Subcutaneous abdominal adipose tissue (tissue), 5 donors: ENCODE data around the gene SNUPN.

Source experiments
- H3K27ac ChIP-seq: one replicate; pipeline ENCODE4 v1.7.0; 2013; ENCODE audit warnings: low read depth, mild to moderate bottlenecking, inconsistent platforms, low read length, moderate library complexity
- H3K27me3 ChIP-seq, 5 donors: one replicate each; pipeline ENCODE4 v1.7.0; 2013; ENCODE audit warnings: low read length in 5 of 5, inconsistent platforms in 1 of 5; ENCODE audit not compliant: control insufficient read depth in 5 of 5, insufficient read depth in 4 of 5
- H3K36me3 ChIP-seq, 5 donors: one replicate each; pipeline ENCODE4 v1.7.0; 2013; ENCODE audit warnings: low read length in 5 of 5; ENCODE audit not compliant: control insufficient read depth in 5 of 5, insufficient read depth in 5 of 5
- H3K4me1 ChIP-seq, 5 donors: one replicate each; pipeline ENCODE4 v1.7.0; 2013; ENCODE audit warnings: low read length in 5 of 5, mild to moderate bottlenecking in 3 of 5, moderate library complexity in 1 of 5; ENCODE audit not compliant: control insufficient read depth in 5 of 5, insufficient read depth in 5 of 5
- H3K4me3 ChIP-seq, 5 donors: one replicate each; pipeline ENCODE4 v1.7.0; 2013; ENCODE audit warnings: low read length in 5 of 5, low read depth in 1 of 5
- H3K9ac ChIP-seq, 5 donors: one replicate each; pipeline ENCODE4 v1.7.0; 2013; ENCODE audit warnings: low read length in 5 of 5, mild to moderate bottlenecking in 4 of 5, moderate library complexity in 3 of 5
- H3K9me3 ChIP-seq, 5 donors: one replicate each; pipeline ENCODE4 v1.7.0; 2013; ENCODE audit warnings: low read length in 5 of 5; ENCODE audit not compliant: control insufficient read depth in 5 of 5
- donor health status: healthy.
- donor health status: healthy.
- donor health status: healthy.
- donor health status: healthy.
- donor health status: healthy.

Gene SNUPN

DNA sequence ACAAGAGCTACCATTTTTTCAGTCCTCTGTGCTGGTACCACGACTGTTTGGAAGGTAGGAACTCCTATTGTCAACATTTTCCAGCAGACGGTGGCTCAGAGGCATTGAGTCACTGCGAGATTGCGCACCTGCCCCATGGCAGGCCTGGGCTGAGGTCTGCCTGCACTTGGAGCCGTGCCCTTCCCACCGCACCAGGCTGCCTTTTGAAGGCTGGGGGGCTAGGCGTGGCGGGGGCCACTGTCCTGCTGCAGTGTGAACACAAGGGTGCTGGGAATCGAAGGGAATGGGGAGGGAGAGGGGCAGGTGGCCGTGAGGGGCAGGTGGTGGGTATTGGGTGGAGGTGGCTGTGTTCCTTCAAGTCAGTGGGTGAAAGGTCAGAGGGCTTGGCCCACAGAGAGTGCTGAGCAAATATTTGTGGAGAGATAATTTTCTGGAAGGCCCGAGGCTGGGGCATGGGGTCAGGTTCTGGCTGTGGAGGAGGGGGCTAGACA is 38.5 kb upstream of the SNUPN start:
- peaks cover 13 to 64% (median 51%) of the 10 kb centered on the region in 5 donors for H3K4me1 ChIP-seq
- H3K9me3 ChIP-seq: no peaks in the 10 kb centered on the region
- H3K36me3 ChIP-seq: peaks cover 0 to 21% (median 17%) of the 10 kb centered on the region in 5 donors
- H3K27me3 ChIP-seq: peaks cover 0 to 2% (median 0%) of the 10 kb centered on the region in 5 donors
- H3K27ac ChIP-seq: peak overlapping the region; percentile 93
- no peak overlapping the region for H3K9ac ChIP-seq
- no peak overlapping the region for H3K4me3 ChIP-seq

DNA sequence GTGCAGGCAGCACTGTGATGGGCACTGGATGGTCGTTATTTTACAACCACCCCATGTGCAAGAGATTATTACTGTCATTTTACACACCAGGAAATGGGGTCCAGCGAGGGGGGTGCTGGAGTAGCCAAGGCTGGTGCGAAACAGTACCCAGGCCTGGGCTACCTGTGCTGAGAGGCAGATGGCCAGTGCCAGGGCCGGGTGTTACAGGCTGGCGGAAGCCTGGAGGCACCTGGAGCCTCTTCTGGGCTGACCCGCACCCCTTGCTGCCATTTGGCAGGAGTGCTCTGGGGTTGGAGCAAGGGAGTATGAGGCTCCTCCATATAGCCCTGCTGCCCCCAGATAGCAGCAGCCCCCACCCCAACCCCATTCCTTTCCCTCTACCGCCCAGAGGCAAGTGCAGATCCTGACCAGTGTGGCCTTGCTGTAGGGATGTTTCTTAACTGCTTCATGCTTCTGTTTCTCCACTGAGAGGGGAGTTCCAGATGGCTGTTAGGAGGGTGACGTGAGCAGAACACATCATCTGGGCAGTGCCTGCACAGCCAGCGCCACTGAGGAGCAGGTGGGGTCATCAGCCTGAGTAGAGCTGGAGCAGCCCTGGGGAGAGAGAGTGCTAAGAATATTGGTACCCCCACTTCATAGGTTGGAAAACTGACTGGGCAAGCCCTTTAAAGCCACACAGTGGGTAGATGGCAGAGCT is 37.4 kb upstream of the SNUPN start:
- Histone ChIP-seq H3K9ac (no peak overlapping the region), H3K27ac (peak overlapping the region; percentile 93), H3K9me3 (no peaks in the 10 kb centered on the region), H3K27me3 (peaks cover 0 to 2% (median 0%) of the 10 kb centered on the region in 5 donors), H3K4me1 (peaks cover 13 to 70% (median 53%) of the 10 kb centered on the region in 5 donors), H3K36me3 (peaks cover 0 to 30% (median 26%) of the 10 kb centered on the region in 5 donors), H3K4me3 (no peak overlapping the region)

DNA sequence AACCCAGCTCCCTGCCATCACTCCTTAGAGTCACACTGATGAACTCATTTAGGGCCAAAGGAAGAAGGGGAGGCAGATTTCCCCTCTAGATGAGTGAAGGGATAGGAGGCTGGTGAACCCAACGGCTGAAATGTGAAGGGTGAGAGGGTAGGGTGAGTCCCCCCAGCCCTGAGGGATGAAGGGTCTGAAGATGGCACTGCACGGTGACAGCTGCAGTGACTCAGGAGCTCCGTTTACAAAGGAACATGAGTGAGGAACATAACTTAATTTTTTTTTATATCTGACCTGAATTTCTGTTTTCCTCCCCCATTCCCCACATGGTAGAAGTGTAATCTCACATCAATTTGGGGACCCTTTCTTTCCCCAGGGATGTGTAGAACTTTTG is 36.2 kb upstream of the SNUPN start:
- H3K9ac ChIP-seq: peak overlapping the region in 3 of 5 donors; percentile 17 to 63 (median 60)
- no peak overlapping the region for H3K4me3 ChIP-seq
- peaks cover 8 to 57% (median 41%) of the 10 kb centered on the region in 5 donors for H3K4me1 ChIP-seq
- peaks cover 0 to 42% (median 38%) of the 10 kb centered on the region in 5 donors for H3K36me3 ChIP-seq
- peak overlapping the region; percentile 93 for H3K27ac ChIP-seq
- peaks cover 0 to 2% (median 0%) of the 10 kb centered on the region in 5 donors for H3K27me3 ChIP-seq
- no peaks in the 10 kb centered on the region for H3K9me3 ChIP-seq

GRCh38 chr15:75661100-75661755 is 35.7 kb upstream of the SNUPN start:
- H3K27ac ChIP-seq: peak overlapping the region; percentile 93
- peaks cover 6 to 52% (median 36%) of the 10 kb centered on the region in 5 donors for H3K4me1 ChIP-seq
- H3K9me3 ChIP-seq: no peaks in the 10 kb centered on the region
- H3K27me3 ChIP-seq: no peaks in the 10 kb centered on the region
- H3K4me3 ChIP-seq: no peak overlapping the region
- peak overlapping the region in 3 of 5 donors; percentile 17 to 63 (median 60) for H3K9ac ChIP-seq
- peaks cover 0 to 48% (median 43%) of the 10 kb centered on the region in 5 donors for H3K36me3 ChIP-seq

GRCh38 chr15:75659928-75660645 is 34.6 kb upstream of the SNUPN start:
- peak overlapping the region in 1 of 5 donors; percentile 50 for H3K9ac ChIP-seq

DNA sequence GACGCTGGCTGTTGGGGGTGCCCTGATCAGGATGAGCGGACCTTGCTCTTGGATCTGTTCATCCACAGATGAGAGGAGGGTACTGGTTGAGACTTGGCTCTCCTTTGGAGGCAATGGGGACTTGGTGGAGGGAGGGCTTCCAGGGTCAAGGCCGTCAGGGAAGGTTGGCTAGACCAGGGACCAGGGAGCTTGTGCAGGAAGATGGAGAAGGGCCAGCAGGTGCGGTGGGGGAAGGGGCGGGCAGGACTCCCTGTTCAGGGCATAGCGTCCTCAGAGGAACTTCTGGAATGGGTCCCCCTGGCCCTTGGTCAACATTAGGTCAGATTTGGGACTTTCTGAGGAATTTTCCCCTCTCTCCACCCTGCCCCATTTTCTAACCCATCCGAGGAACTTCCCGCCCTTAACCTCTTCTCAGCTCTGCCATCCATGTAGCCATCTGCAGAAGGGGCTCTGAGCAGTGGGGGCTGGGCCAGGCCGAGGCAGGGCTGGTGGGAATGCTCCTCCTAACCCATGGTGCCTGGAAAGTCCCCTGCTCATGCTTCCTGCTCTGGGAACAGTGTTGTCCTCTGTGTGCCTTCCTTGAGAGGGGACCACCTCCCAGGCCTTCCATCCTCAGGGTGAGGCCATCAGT is 33.7 kb upstream of the SNUPN start:
- Histone ChIP-seq H3K36me3 (peaks cover 0 to 58% (median 53%) of the 10 kb centered on the region in 5 donors), H3K9ac (peak overlapping the region in 1 of 5 donors; percentile 50), H3K27ac (peak overlapping the region; percentile 93), H3K4me3 (no peak overlapping the region), H3K9me3 (no peaks in the 10 kb centered on the region), H3K4me1 (peaks cover 6 to 59% (median 47%) of the 10 kb centered on the region in 5 donors), H3K27me3 (no peaks in the 10 kb centered on the region)

More at GRCh38 chr15:75659928-75660645, 34.6 kb upstream of the SNUPN start:
- no peaks in the 10 kb centered on the region for H3K27me3 ChIP-seq
- no peak overlapping the region for H3K4me3 ChIP-seq
- peaks cover 6 to 51% (median 39%) of the 10 kb centered on the region in 5 donors for H3K4me1 ChIP-seq
- peaks cover 0 to 54% (median 53%) of the 10 kb centered on the region in 5 donors for H3K36me3 ChIP-seq
- peak overlapping the region; percentile 93 for H3K27ac ChIP-seq
- no peaks in the 10 kb centered on the region for H3K9me3 ChIP-seq

DNA sequence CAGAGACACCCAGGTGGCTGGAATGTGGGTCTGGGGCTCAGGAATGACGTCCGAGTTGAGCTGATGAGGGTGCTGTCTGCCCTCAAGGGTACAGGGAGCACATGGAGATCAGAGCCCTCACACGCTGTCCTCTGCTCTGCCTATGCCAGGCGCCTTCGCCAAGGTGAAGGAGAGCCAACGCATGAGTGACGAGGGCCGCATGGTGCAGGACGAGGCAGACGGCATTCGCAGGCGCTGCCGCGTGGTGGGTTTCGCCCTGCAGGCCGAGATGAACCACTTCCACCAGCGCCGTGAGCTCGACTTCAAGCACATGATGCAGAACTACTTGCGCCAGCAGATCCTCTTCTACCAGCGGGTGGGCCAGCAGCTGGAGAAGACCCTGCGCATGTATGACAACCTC is 31.3 kb upstream of the SNUPN start:
- Histone ChIP-seq H3K9me3 (no peaks in the 10 kb centered on the region), H3K36me3 (peaks cover 0 to 61% (median 49%) of the 10 kb centered on the region in 5 donors), H3K27me3 (no peaks in the 10 kb centered on the region), H3K4me1 (peaks cover 12 to 76% (median 69%) of the 10 kb centered on the region in 5 donors), H3K9ac (no peak overlapping the region), H3K27ac (no peak overlapping the region), H3K4me3 (no peak overlapping the region)

DNA sequence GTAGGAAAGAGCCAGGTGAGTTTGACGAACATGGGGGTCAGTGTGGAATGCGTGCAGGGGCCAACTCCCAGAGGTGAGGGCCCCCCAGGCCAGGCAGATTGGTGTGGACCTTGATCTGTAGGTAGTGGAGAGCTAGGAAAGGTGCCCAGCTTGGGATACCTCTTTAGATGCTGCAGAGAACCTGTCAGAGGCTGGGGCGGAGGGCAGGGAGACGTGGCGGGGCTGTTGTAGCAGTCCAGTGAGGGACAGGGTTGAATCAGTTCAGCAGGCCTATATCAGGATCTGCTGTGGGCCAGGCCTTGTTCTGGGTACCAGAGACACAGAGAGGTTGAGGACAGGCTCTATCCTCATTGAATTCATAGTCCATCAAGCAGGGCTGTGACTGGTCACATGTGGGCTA is 30.8 kb upstream of the SNUPN start:
- Histone ChIP-seq H3K9me3 (no peaks in the 10 kb centered on the region), H3K27me3 (no peaks in the 10 kb centered on the region), H3K4me1 (peaks cover 16 to 76% (median 69%) of the 10 kb centered on the region in 5 donors), H3K9ac (no peak overlapping the region), H3K27ac (no peak overlapping the region), H3K36me3 (peaks cover 0 to 63% (median 49%) of the 10 kb centered on the region in 5 donors), H3K4me3 (no peak overlapping the region)

DNA sequence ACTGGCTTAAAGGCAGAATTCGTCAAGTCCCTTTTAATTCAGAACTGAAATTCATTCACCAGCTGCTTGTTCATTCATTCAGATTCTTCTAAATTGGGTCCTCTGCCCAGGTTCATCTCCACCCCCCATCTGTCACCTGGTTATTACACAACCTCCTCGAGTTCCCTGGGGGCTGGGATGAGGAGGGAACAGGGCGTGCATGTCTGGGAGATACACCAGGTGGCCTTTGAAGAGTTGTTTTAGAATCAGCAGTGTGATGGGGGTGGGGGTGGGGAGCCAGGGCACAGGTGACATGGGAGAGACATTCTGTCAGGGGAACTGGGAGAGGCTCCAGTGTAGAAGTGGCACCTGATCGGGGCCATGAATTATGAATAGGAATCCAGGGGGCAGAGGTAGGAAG is 30.4 kb upstream of the SNUPN start:
- Histone ChIP-seq H3K9ac (no peak overlapping the region), H3K9me3 (no peaks in the 10 kb centered on the region), H3K27ac (no peak overlapping the region), H3K4me1 (peaks cover 20 to 77% (median 72%) of the 10 kb centered on the region in 5 donors), H3K27me3 (no peaks in the 10 kb centered on the region), H3K36me3 (peaks cover 0 to 66% (median 49%) of the 10 kb centered on the region in 5 donors), H3K4me3 (no peak overlapping the region)
